GM23338 (cell line): ENCODE data around the gene SLC22A17. TPM values are rescaled to one million over a fixed set of nuclear protein-coding genes. Genes with fewer than 3 reads are reported as not detected.
A peak's percentile ranks its signal among the peaks of the same experiment; 100 is the strongest.

Experiments used
- ATAC-seq: fragments of 200-7000 bp; cut with Tn5 transposase; 3 replicates; pipeline ENCODE4 v1.9.1; 2020
- DNase-seq: peaks from one replicate; pipeline ENCODE4 v3.0.0-alpha.2; 2015; ENCODE audit warnings: low spot score
- H2AFZ ChIP-seq: fragments of 200-600 bp; sonication (generic); 2 replicates; pipeline ENCODE4 v1.8.0; 2016; ENCODE audit warnings: antibody characterized with exemption, mild to moderate bottlenecking, moderate library complexity
- H3F3A ChIP-seq: fragments of 200-600 bp; sonication (generic); replicated peaks from 2 replicates; pipeline ENCODE4 v1.8.0; 2017; ENCODE audit warnings: antibody characterized with exemption, mixed run types, low read depth
- H3K27ac ChIP-seq: fragments of 200-600 bp; sonication (generic); 2 replicates; pipeline ENCODE4 v1.6.1; 2016; ENCODE audit warnings: low read depth
- H3K27me3 ChIP-seq: fragments of 200-600 bp; sonication (generic); 2 replicates; pipeline ENCODE4 v1.8.0; 2016; ENCODE audit warnings: mild to moderate bottlenecking, mixed run types, moderate library complexity; ENCODE audit not compliant: insufficient read depth
- H3K36me3 ChIP-seq: fragments of 200-600 bp; sonication (generic); 2 replicates; pipeline ENCODE4 v1.8.0; 2016; ENCODE audit warnings: mild to moderate bottlenecking; ENCODE audit not compliant: insufficient read depth
- H3K4me1 ChIP-seq: fragments of 200-600 bp; sonication (generic); 2 replicates; pipeline ENCODE4 v1.8.0; 2016; ENCODE audit warnings: mild to moderate bottlenecking, moderate library complexity; ENCODE audit not compliant: insufficient read depth
- H3K4me2 ChIP-seq: fragments of 200-600 bp; sonication (generic); 2 replicates; pipeline ENCODE4 v1.7.1; 2017; ENCODE audit warnings: mixed run types
- H3K4me3 ChIP-seq: fragments of 200-600 bp; sonication (generic); 2 replicates; pipeline ENCODE4 v1.6.1; 2016; ENCODE audit warnings: mixed run types
- H3K79me2 ChIP-seq: fragments of 200-600 bp; sonication (generic); replicated peaks from 2 replicates; pipeline ENCODE4 v1.8.0; 2017; ENCODE audit warnings: mild to moderate bottlenecking; ENCODE audit not compliant: insufficient read depth
- H3K9me2 ChIP-seq: fragments of 200-600 bp; sonication (generic); 2 replicates; pipeline ENCODE4 v1.8.0; 2017; ENCODE audit not compliant: insufficient read depth
- H4K20me1 ChIP-seq: fragments of 200-600 bp; sonication (generic); replicated peaks from 2 replicates; pipeline ENCODE4 v1.8.0; 2017; ENCODE audit warnings: mild to moderate bottlenecking; ENCODE audit not compliant: insufficient read depth
- H3K27ac Mint-ChIP-seq: 2 replicates; pipeline ENCODE4 v1.8.0; 2020; ENCODE audit warnings: inconsistent platforms, mild to moderate bottlenecking, moderate library complexity, mixed read lengths
- H3K27me3 Mint-ChIP-seq: 3 replicates; pipeline ENCODE4 v1.8.0; 2022; ENCODE audit warnings: low read depth, mild to moderate bottlenecking, moderate library complexity, mixed read lengths, inconsistent platforms; ENCODE audit not compliant: insufficient read depth, poor library complexity
- H3K36me3 Mint-ChIP-seq: 3 replicates; pipeline ENCODE4 v1.8.0; 2021; ENCODE audit warnings: low read depth, mild to moderate bottlenecking, inconsistent platforms, moderate library complexity, mixed read lengths
- H3K4me1 Mint-ChIP-seq: 3 replicates; pipeline ENCODE4 v1.8.0; 2020; ENCODE audit warnings: mild to moderate bottlenecking, inconsistent platforms, mixed read lengths
- H3K4me3 Mint-ChIP-seq: 3 replicates; pipeline ENCODE4 v1.8.0; 2021; ENCODE audit warnings: moderate library complexity, mild to moderate bottlenecking, inconsistent platforms, mixed read lengths
- H3K9me3 Mint-ChIP-seq: 3 replicates; pipeline ENCODE4 v1.8.0; 2020; ENCODE audit warnings: moderate library complexity, mild to moderate bottlenecking, inconsistent platforms, mixed read lengths
- CREB1 ChIP-seq: fragments of 250-450 bp; sonication (Bioruptor Pico); IDR thresholded peaks from 2 replicates; pipeline ENCODE4 v1.5.0; 2020; ENCODE audit warnings: low read depth, mild to moderate bottlenecking, moderate library complexity
- CTCF ChIP-seq, 2 experiments: fragments of 200-600 bp in 1 of 2; sonication (generic) in 1 of 2; conservative IDR thresholded peaks; 2 replicates each; pipeline versions ENCODE4 v1.5.1 to v1.6.1; 2016 to 2017; ENCODE audit warnings: antibody characterized with exemption in 2 of 2, low read depth in 2 of 2, mild to moderate bottlenecking in 2 of 2, moderate library complexity in 1 of 2
- ETS1 ChIP-seq: IDR thresholded peaks from 2 replicates; pipeline ENCODE4 v1.6.1; 2016; ENCODE audit warnings: antibody characterized with exemption
- EZH2 ChIP-seq: fragments of 200-600 bp; sonication (generic); IDR thresholded peaks from one replicate; pipeline ENCODE4 v1.8.0; 2017; ENCODE audit warnings: antibody characterized with exemption, mild to moderate bottlenecking, low read depth; ENCODE audit not compliant: unreplicated experiment
- EZH2phosphoT487 ChIP-seq: fragments of 200-600 bp; sonication (generic); IDR thresholded peaks from one replicate; pipeline ENCODE4 v1.8.1; 2018; ENCODE audit warnings: antibody characterized with exemption; ENCODE audit not compliant: unreplicated experiment
- JUNB ChIP-seq: IDR thresholded peaks from one replicate; pipeline ENCODE4 v1.6.1; 2016; ENCODE audit warnings: antibody characterized with exemption; ENCODE audit not compliant: unreplicated experiment
- NANOG ChIP-seq: IDR thresholded peaks from 2 replicates; pipeline ENCODE4 v1.6.1; 2016; ENCODE audit warnings: antibody characterized with exemption, borderline replicate concordance
- POLR2AphosphoS5 ChIP-seq: IDR thresholded peaks from 2 replicates; pipeline ENCODE4 v1.6.1; 2016; ENCODE audit warnings: antibody characterized with exemption, low read depth
- REST ChIP-seq: IDR thresholded peaks from one replicate; pipeline ENCODE4 v1.6.1; 2018; ENCODE audit warnings: antibody characterized with exemption; ENCODE audit not compliant: unreplicated experiment
- STAT1 ChIP-seq: IDR thresholded peaks from one replicate; pipeline ENCODE4 v1.6.1; 2016; ENCODE audit warnings: antibody characterized with exemption; ENCODE audit not compliant: unreplicated experiment
- ZNF114 ChIP-seq: fragments of 250-450 bp; sonication (Bioruptor Pico); IDR thresholded peaks from 2 replicates; pipeline ENCODE4 v1.5.0; 2020; ENCODE audit warnings: mild to moderate bottlenecking, moderate library complexity
- ZNF331 ChIP-seq: fragments of 250-450 bp; sonication (Bioruptor Pico); IDR thresholded peaks from 2 replicates; pipeline ENCODE4 v1.5.0; 2020; ENCODE audit warnings: low read depth, mild to moderate bottlenecking, moderate library complexity
- ZNF462 ChIP-seq: fragments of 250-450 bp; sonication (Bioruptor Pico); IDR thresholded peaks from 2 replicates; pipeline ENCODE4 v1.5.0; 2020; ENCODE audit warnings: mild to moderate bottlenecking, moderate library complexity
- polyA plus RNA-seq: library from polyadenylated mRNA; unstranded; fragments of >200 nt; fragmentation: Nextera tagmentation; extraction: Ambion mirVana; gene quantifications from 2 replicates; pipeline ENCODE4 v1.2.1, GENCODE V29; 2016
- total RNA-seq: library from RNA; depleted of rRNA; stranded (reverse); fragments of >200 nt; shearing (Covaris generic); gene quantifications from 2 replicates; pipeline ENCODE4 v1.2.3, GENCODE V29; 2014

The SLC22A17 gene
- total and polyA plus RNA-seq, 2 experiments from 2014 or later: 28.6 to 56.6 TPM

GRCh38 chr14:23392613-23393012 lies 39.9 kb upstream of the SLC22A17 start:
- Histone ChIP-seq H3K27ac (no peak overlapping the region), H3K27me3 (no peaks in the 10 kb centered on the region), H4K20me1 (no peaks in the 10 kb centered on the region), H3K36me3 (no peaks in the 10 kb centered on the region), H3K79me2 (no peaks in the 10 kb centered on the region), H3F3A (no peaks in the 10 kb centered on the region), H3K4me3 (no peak overlapping the region), H2AFZ (0 out of 2 replicates have a peak overlapping the region, but pooled peaks have one; percentile 47), H3K4me2 (no peak overlapping the region), H3K9me2 (peaks cover 19% of the 10 kb centered on the region; the same call in 1 of the 2 replicates), H3K4me1 (peaks cover 6% of the 10 kb centered on the region; the same call in 1 of the 2 replicates)
- peaks cover 3% of the 10 kb centered on the region for H3K9me3 Mint-ChIP-seq
- peaks cover 11% of the 10 kb centered on the region for H3K27me3 Mint-ChIP-seq
- DNase-seq: peak; percentile 17
- no peak overlapping the region for H3K27ac Mint-ChIP-seq
- no peak overlapping the region for H3K4me3 Mint-ChIP-seq
- peak; percentile 59 for ATAC-seq
- H3K36me3 Mint-ChIP-seq: no peaks in the 10 kb centered on the region; the same call in 2 of the 3 replicates
- TF ChIP-seq CTCF (conservative IDR thresholded peaks at IDR 0.05; ENCODE audit: low read depth in 2 of 2) (no peak), STAT1 (no peak), ZNF114 (CRISPR knock-in tag) (no peak), EZH2 (no peak), ZNF462 (no peak), ZNF331 (no peak), POLR2AphosphoS5 (no peak), EZH2phosphoT487 (no peak), ETS1 (no peak), REST (no peak), CREB1 (CRISPR knock-in tag) (no peak), NANOG (no peak), JUNB (no peak)
- peaks cover 16% of the 10 kb centered on the region for H3K4me1 Mint-ChIP-seq
